ENCODE data around the gene HFM1.

The HFM1 gene

DNA sequence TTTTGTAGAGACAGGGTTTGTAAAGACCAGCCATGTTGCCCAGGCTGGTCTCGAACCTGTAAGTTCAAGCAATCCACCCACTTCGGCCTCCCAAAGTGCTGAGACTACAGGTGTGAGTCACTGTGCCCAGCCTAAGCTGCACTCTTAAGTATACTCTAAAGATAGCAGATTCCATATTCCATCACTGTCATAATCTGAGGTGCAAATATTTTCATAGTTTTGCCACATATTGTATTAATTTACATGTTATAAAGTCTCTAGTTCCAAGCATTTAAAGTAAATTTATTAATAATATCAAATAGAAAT lies 121.3 kb downstream of the HFM1 start:
- H3K4me3 ChIP-seq (replicated peaks; ENCODE audit: low read depth, low read length) = no peak overlapping the region
- no peak for DNase-seq (ENCODE audit: extremely low read depth, low read depth)
- TF ChIP-seq, protein P1, sequence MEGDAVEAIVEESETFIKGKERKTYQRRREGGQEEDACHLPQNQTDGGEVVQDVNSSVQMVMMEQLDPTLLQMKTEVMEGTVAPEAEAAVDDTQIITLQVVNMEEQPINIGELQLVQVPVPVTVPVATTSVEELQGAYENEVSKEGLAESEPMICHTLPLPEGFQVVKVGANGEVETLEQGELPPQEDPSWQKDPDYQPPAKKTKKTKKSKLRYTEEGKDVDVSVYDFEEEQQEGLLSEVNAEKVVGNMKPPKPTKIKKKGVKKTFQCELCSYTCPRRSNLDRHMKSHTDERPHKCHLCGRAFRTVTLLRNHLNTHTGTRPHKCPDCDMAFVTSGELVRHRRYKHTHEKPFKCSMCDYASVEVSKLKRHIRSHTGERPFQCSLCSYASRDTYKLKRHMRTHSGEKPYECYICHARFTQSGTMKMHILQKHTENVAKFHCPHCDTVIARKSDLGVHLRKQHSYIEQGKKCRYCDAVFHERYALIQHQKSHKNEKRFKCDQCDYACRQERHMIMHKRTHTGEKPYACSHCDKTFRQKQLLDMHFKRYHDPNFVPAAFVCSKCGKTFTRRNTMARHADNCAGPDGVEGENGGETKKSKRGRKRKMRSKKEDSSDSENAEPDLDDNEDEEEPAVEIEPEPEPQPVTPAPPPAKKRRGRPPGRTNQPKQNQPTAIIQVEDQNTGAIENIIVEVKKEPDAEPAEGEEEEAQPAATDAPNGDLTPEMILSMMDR (IDR thresholded peaks at IDR 0.05; ENCODE audit: low read depth, low read length, missing control alignments) = no peak

DNA sequence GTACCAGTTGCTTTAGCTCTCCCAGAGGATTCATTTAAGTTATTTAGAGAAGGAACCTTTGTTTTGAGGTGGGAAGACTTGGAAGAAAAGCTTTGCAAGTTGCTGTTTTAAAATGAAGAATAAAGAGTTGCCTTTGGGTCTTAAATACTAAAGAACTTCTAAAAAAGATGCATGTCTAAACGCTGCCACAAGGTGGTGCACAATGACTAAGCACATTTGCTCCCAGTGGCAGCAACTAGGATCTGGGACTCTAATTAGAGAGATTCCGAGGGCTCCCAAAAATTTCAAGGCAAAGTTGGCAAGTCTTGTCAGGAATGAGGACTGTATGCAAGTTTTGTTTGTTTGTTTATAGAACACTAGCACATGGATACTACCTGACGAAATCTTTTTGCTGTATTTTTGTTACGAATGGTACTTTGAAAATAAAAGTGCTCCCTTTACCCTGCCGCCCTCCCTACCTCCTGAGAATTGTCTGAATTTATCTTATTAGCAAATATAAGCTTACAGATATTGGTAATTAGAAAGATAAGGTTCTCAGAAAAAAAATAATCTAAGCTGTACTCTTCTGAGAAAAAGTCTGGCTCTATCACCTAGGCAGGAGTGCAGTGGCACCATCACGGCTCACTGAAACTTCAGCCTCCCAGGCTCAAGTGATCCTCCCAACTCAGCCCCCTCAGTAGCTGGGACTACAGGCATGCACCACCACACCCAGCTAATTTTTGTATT lies 121.8 kb downstream of the HFM1 start:
- TF ChIP-seq, protein P1 (IDR thresholded peaks at IDR 0.05; ENCODE audit: low read depth, low read length, missing control alignments) = peak; percentile 73
- H3K4me3 ChIP-seq (replicated peaks; ENCODE audit: low read depth, low read length) = no peak overlapping the region
- peak; percentile 50 for DNase-seq (ENCODE audit: extremely low read depth, low read depth)

DNA sequence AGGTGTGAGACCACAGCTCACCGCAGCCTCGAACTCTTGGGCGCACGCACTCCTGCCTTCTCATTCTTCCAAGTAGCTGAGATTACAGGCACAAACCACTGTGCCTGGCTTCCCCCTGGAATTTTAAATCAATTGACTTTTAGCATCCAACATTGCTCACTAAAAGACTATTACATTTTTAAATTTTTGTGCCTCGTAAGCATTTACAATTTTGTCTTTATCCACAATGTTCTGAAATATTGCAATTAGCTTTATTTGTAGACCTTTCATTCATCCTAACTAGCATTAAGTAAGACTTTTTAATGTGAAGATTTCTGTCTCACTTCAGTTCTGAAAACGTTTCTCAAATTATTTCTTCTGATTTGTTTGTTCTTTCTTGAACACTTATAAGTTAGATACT lies 122.9 kb downstream of the HFM1 start:
- TF ChIP-seq, protein P1 (IDR thresholded peaks at IDR 0.05; ENCODE audit: low read depth, low read length, missing control alignments) = no peak

DNA sequence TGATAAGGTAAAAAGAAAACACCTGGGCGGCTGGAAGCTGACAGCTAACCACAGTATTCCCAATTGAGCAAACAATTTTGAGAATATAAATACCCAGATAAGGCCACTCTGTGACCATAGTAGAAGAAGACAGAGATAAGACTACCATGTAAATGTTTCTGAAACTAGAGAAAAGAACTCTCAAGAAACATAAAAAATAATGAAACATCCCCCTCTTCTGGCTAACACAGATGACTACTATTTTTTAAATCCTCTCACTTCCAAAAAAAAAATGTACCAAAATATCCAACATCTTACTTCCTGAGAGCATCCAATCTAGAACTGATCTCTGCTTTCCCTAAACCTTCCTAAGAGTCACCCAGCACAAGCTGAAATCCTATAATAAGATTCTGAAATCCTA lies 125.9 kb downstream of the HFM1 start:
- TF ChIP-seq, protein P1 (IDR thresholded peaks at IDR 0.05; ENCODE audit: low read depth, low read length, missing control alignments) = no peak
- H3K4me3 ChIP-seq (replicated peaks; ENCODE audit: low read depth, low read length) = no peak overlapping the region
- DNase-seq (ENCODE audit: extremely low read depth, low read depth) = no peak

More for the DNA sequence above, 122.9 kb downstream of the HFM1 start:
- DNase-seq (ENCODE audit: extremely low read depth, low read depth) = no peak
- no peak overlapping the region for H3K4me3 ChIP-seq (replicated peaks; ENCODE audit: low read depth, low read length)

DNA sequence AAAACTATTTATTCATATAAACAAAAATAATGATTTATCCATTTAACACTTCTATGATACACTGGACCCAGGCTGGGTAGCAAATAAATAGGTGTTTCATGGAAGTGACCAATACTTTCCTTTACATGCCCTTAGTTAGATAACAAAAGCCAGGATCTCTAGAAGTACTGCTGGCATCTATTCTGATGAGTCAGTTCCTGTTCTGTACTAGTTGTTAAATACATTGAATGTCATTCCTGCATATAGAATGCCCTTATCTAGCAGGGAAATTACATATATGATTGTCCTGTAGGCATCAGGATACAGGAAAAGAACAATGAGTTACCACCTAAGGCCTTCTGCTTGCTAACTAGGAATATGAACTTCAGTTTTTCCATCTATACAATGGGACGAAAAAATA lies 130.8 kb downstream of the HFM1 start:
- no peak overlapping the region for H3K4me3 ChIP-seq (replicated peaks; ENCODE audit: low read depth, low read length)
- TF ChIP-seq, protein P1 (IDR thresholded peaks at IDR 0.05; ENCODE audit: low read depth, low read length, missing control alignments) = no peak
- DNase-seq (ENCODE audit: extremely low read depth, low read depth) = no peak

DNA sequence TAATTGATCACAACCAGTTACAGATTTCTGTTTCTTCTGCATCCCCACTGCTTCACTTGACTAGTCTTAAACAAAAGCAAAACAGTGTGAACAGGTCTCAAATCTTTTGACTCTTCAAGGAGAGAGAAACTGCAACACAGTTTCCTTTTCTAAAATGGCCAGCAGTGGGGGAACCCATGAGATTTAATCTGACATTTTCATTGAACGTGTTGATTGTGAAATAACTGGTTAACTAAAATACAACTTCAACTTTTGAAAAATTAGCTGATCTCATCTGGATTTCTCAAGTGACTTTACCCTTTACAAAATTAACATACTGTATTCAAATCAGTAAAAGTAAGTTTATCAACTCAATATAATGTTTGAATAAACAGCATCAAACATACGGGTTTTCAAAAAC lies 143.0 kb downstream of the HFM1 start:
- DNase-seq (ENCODE audit: extremely low read depth, low read depth) = no peak
- TF ChIP-seq, protein P1 (IDR thresholded peaks at IDR 0.05; ENCODE audit: low read depth, low read length, missing control alignments) = no peak
- H3K4me3 ChIP-seq (replicated peaks; ENCODE audit: low read depth, low read length) = no peak overlapping the region

DNA sequence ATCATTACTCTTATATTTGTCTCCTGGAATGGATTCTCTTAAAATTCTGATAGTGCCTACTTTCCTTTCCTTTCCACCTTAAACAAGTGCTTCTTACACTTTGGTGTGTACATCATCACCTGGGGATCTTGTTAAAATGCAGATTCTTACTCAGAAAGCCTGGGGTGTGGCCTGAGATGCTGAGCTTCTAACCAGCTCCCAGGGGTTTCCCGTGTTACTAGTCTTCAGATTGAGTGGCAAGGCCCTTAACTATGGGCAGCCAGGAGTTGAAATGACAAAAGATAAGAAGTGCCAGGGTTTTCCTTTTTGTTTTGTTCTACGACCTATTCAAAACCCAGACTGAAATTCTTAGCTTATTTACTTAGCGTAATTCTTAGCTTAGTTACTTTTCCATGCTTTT lies 159.2 kb downstream of the HFM1 start:
- DNase-seq (ENCODE audit: extremely low read depth, low read depth) = no peak
- TF ChIP-seq, protein P1 (IDR thresholded peaks at IDR 0.05; ENCODE audit: low read depth, low read length, missing control alignments) = no peak

More for the DNA sequence above, 159.2 kb downstream of the HFM1 start:
- H3K4me3 ChIP-seq (replicated peaks; ENCODE audit: low read depth, low read length) = no peak overlapping the region

All from HFF-Myc (cell line).